GM18873 (cell line): ENCODE data around the gene AHI1.
"Not testable (repeated sequence)": the region's sequence is repeated elsewhere in the genome, so short reads cannot be mapped to it uniquely, and the experiment has no call there.

Experiments used
- ATAC-seq: cut with Tn5 transposase; IDR thresholded peaks from one replicate; pipeline ENCODE4 v1.9.1; 2021; ENCODE audit warnings: mild to moderate bottlenecking, moderate library complexity, moderate number of reproducible peaks; ENCODE audit not compliant: unreplicated experiment, low FRiP score

AHI1 gene

DNA sequence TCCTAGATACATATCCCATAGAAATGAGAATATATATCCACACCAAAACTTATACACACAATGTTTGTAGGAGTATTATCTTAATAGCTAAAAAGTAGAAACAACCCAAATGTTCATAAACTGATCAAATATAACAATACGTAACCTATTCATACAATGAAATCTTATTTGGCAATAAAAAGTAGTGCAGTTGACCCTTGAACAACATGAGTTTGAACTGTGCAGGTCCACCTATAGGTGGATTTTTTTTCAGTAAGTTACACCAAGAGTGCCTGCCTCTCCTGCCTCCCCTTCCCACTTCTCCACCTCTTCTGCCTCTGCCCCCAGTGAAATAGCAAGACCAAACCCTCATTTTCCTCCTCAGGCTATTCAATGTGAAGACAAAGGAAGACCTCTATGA lies 95.2 kb downstream of the AHI1 start:
- ATAC-seq: no peak

DNA sequence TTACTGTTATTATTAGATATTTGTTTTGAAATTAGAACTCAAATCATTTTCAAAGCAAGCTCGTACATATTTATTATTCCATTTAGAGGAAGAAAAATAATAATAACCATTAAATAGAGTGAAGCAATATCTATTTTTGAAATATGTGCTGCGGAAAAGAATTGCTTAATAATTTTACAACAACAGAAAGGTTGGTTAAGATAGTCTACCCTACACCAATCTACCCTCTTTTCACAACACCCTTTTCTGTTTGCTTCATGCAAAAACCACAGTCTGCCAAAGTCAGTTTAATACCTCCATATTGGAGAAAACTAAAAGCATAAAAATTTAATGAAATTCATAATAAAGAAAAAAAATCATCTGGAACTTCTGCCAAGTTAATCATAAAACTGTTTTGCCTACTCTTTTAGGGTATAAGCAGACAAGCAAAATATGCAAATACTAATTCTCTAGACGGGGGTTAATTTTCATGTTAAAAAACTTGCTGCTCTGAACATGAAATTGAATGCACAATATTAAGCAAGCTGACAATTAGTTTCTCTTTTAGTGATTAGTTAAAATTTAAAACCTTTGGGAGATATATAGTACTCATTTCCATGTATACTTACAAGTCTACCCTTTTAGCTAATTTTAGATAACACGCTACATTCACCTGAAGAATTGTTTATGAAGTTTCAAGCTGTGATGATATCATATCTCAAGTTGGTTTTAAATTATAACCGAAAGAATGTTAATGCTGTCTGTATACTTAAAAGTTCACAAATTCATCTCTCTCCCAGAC lies 100.2 kb downstream of the AHI1 start:
- ATAC-seq: no peak

DNA sequence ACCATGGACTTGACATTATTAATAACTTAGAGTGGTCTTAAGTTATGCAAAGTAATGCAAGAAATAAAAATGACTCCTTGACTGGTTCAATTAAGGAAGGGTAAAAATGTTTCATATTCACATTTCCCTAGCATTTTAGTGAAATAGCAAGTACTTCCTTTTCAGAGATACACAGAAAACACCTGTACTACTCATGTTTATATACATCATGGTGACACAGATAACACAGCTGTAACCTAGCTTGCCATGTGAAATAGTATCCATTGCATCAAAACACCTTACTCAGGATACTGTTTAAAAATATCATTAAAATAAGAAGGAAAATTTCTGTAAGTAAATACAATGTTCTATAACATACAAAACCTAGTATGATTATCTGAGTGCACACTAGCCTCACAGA lies 102.4 kb downstream of the AHI1 start:
- no peak for ATAC-seq

DNA sequence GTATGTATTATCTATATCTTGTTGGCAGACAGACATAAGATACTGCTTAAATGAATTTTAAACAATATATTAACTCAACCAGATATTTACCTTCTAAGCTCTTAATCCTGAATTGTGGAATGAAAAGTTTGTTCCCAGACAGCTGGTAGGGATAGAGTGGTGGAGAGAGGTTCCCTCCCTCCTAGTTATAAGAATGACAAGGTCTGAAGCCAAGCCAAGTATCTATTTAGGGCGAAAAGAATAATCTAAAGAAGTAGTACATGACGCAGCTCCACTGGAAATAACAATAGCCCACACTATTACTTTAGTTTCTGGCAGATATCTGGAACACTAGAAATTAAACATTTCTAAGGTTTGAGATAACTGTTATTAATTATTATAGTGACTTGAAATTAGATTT lies 104.3 kb downstream of the AHI1 start:
- ATAC-seq: no peak

DNA sequence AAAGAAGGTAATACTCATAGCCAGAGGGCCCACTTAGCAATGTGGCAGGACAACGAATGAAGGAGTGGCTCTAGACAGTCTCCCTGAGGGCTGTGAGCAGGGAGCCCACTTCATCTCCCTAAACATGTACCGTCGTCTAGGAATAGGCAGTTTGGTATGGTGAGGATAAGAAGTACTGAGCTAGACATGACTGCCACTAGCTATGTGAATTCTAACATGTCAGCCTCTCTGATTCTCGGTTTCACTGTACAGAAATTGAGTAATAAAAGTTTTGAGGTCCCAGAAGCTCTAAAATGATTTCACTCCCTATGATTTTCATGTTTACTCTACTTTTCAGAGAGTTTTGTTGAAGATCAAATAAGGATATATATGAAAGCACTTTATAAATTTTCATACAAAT lies 107.1 kb downstream of the AHI1 start:
- no peak for ATAC-seq

DNA sequence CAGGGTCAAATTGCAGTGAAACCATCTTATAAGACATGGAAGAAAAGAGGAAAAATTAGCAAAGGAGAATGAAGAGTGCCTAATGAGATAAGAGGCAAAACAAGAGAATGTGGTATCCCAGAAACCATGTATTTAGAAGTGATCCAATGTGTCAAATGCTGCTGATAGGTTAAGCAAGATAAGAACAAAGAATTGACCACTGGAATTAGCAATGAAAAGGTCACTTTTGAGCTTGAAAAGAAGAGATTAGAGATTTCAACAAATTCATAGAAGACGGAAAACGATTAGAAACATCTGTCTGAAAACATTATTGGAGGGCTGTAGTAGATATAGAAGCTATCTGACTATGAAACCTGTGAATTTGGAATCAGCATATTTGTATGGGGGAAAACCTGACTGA lies 112.2 kb downstream of the AHI1 start:
- ATAC-seq: no peak

DNA sequence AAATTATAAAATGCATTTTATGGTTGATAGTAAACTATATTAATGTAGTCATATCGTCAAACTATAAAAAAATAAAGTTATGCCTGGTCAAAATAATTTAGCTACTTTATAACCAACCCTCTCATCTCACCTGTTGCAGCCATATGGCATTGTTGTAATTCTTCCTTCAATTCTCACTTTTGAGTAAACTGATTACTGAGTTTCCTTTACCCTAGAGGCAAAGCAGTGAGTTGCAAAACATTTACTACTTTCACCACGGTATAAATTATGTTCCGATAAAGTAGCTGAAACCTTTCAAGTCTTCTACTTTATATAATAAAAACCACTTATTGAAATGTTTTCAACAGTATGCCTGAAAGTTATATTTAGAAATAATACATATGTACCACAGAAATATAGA lies 113.8 kb downstream of the AHI1 start:
- no peak for ATAC-seq

DNA sequence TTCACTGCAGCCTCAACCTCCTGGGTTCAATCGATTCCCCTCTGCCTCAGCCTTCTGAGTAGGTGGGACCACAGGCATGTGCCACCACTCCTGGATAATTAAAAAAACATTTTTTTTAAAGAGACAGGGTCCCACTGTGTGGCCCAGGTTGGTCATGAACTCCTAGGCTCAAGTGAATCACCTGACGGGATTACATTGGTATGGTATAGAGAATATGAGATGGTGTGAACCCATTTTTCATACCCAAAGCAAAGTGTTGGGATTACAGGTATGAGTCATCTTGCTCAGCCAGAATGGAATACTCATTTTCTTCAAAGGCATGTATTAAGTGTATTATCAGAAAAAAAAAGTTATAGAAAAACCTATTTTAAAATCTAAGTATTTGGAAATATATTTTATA lies 114.2 kb downstream of the AHI1 start:
- ATAC-seq: no peak

DNA sequence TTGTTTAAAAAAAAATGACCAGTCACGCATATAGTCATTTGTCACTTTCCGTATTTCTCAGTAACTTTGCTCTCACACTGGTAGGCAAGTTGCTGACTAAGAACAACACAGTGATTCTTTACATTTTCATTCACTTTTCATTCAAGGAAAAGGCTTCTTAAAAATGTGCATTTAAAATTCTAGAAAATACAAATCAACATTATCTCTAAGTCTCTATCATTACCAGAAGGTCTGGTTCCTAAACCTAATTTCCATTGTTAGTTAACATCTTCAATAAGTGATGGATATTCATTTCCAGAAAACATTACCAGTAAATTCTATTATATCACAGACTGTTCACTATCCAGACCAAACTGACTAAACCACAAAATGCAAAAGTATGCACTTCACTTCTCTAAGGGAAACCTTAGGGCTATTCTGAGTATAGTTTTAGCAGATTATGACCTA lies 115.3 kb downstream of the AHI1 start:
- peak; percentile 82 for ATAC-seq

DNA sequence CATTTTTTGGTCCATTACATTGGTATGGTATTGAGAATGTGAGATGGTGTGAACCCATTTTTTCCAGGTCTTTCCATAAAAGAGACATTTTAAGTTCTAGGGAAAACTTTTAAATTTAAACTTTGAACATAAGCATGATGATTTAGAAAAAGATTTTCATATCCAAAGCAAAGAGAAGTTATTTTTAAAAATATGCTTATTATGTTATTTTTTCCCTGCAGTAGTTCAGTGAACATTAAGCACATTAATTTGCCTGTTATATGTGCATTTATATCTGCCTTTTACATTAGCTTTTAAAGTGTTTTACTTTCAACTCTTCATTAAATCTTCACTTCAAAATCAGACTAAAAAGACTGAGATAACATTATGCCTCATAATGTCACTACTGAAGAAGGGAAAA lies 116.7 kb downstream of the AHI1 start:
- no peak for ATAC-seq

DNA sequence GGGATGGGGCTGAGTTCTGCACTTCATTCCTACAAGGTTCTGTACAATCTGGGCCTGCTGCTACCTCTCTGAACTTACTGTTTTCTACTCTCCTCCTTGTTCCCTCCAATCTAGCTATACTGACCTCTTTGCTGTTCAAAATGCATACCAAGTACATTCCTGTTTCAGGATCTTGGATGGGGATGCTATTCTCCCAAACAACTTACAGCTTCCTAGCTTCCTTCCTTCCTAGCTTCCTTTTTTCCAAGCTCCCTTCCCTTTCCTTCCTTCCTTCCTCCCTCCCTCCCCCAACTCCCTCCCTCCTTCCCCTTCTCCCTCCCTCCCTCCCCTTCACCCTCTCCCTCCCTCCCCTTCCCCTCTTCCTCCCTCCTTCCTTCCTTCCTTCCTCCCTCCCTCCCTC lies 117.9 kb downstream of the AHI1 start:
- ATAC-seq: no peak

DNA sequence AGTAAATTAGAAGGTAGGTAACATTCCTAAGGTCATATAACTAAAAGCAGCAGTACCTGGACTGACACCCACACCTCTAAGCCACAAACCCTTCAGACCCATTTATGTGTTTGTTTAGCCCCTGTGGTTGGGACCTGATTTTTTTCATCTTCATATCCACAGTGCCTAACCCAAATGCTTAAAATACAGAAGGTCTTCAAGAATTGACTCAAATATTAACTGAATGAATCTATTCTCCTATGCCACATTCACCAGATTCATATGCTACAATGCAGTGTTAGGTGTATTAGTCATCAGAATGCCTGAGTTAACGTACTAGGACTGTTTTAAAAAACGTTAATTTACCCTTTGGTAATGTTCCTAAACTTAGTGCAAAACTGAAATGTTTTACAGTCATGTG lies 124.8 kb downstream of the AHI1 start:
- ATAC-seq: no peak

DNA sequence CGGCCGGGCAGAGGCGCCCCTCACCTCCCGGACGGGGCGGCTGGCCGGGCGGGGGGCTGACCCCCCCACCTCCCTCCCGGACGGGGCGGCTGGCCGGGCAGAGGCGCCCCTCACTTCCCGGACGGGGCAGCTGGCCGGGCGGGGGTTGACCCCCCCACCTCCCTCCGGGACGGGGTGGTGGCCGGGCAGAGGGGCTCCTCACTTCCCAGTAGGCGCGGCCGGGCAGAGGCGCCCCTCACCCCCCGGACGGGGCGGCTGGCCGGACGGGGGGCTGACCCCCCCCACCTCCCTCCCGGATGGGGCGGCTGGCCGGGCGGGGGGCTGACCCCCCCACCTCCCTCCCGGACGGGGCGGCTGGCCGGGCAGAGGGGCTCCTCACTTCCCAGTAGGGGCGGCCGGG lies 133.9 kb downstream of the AHI1 start:
- not testable (repeated sequence) for ATAC-seq

DNA sequence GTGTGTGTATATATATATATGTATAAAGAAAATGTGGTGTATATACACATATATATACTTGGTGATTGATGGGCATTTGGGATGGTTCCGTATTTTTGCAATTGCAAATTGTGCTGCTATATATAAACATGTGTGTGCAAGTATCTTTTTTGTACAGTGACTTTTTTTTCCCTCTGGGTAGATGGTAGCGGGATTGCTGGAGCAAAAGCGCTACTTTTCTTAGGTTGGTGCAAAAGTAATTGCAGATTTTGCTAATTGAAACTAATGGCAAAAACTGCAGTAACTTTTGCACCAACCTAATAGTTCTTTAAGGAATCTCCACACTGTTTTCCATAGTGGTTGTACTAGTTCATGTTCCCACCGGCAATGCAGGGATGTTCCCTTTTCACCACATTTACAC lies 135.4 kb downstream of the AHI1 start:
- no peak for ATAC-seq

DNA sequence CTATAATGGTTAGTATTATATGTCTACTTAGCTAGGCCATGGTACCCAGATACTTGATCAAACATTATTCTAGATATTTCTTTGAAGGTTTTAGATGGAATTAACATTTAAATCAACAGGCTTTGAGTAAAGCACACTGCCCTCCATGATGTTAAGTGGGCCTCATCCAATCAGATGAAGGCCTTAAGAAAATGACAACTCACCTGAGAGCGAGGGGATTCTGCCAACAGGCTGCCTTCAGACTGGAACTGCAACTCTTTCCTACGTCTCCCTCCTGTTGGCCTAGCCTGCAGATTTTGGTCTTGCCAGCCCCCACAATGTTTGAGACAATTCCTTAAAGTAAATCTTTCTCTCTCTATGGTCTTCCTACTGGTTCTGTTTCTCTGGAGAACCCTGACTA lies 137.3 kb downstream of the AHI1 start:
- no peak for ATAC-seq

DNA sequence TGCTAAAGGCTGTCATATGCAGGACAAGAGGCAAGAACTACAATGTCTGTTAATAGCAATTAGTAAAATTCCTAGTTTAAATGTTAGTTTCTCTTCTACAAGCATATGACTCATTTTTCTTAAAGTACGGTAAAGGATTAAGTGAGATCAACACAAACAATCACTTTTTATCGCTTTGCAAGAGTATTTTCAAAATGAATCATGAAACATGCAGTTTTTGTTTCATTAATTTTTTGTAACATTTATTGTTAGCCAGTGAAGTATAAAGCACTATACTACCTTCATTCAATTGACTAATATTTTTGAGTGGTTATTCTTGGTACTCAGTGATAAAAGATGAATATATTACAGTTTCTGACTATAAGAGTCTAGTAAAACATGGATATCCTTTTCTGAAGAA lies 138.6 kb downstream of the AHI1 start:
- no peak for ATAC-seq

DNA sequence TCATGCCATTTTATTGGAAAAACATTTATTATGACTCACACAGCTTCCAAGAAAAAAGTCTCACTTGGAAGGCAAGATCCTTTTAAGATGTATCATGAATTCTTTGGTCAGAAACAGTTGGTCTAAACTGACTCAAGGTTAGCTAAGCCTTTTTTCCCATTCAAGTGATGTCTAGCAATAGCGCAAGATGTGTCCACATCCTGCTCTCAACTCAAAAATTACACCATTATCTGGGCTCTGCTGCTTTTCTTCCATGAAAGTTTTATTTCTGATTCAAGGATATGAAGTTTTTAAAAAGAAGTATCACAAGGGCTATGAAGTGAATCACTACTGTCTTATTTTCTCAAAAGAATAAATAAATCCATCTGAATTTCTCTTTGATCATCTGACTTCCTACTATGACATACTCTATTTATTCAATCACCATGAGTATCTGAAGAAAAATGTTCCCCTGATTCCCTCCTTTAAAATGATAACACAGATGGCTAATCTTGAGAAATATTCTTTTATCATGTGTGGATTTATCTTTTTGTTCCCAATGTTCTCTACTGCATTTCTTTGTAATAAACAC lies 139.2 kb downstream of the AHI1 start:
- ATAC-seq: no peak

DNA sequence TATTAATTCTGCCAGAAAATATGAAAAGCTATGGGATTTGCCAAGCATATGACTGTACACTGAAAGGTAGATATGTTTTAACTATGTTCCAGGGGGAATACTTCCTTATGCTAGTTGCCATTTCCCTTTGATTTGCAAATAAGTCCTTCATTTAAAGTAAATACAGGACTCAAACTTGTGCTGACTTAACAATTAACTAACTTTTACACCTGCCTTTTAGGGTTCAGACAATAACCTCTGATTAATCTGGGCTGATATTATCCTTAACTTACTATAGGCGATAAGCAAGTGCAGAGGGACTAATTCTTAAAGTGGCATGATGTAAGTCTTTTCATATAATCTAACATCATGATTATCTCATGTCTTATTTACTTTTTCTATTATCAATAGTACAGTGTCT lies 143.1 kb downstream of the AHI1 start:
- ATAC-seq: no peak

DNA sequence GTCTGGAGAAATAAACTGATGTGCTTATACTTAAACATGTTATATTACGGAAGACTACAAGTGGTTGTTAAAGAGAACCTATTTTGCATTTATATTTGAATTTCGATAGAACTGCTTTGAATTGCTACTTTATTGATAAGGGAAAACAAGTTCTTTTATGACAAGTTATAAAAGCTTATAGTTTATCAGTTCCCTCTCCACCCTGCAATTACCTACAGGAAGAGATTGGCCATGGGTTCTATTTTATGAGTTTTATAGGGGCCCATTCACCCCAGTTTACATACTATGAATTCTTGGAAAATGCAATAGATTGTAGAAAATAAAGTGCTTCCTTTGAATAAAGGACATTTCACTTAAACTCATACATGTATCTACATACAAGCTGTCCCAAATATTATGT lies 144.4 kb downstream of the AHI1 start:
- no peak for ATAC-seq

DNA sequence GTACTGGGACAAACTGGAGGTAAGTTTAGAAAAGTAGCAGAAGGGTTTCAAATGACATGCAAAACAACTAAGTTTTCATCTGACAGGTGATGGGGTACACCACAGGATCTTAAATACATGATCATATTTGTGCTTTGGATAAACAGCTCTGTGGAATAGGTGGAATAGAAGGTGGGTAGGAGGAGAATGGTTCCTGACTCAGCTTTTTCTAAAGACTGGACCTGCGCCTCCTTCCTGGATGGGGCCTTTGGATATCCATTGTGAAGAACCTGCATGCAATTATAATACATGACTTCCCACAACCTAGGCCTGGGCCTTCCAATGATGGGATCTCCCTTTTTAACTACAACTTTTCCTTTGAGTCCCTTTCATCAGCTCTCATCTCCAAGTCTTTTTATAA lies 145.9 kb downstream of the AHI1 start:
- ATAC-seq: no peak

DNA sequence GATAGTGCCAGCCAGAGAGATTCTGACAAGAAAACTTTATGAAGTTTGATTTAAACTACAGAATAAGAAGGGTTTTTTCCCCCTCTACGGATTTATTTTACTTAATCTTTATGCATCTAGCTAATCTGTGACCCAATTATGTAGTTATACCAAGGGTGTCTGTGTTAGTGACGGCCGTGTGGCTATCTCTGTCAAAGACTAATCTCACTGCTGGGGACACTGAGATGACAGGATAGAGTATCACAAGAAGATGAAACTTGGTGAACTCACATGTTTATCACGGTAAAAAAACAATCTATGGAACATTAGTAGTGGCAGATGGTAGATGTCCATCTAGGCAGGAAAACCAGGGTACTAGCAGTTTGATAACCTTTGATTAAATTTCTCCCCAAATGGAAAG lies 149.7 kb downstream of the AHI1 start:
- no peak for ATAC-seq

DNA sequence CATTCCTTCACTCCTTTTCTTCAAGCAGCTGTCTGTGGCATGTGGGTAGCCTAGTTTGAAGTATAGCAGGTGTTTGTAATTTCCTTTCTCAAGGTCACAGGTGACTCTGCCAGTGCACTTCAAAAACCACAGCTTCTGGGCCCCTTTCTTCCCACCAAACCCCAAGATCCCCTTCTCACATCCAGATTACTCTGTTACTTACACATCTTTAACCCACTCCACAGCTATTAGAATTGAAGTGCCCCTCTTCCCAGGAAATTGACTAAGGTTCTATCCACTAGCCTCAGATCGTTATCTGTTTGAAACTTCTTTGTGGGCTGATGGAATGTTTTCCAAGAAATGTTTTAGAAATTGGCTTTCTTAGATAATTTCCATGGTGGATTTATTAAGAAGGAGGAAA lies 150.8 kb downstream of the AHI1 start:
- no peak for ATAC-seq
